Kidney (tissue), 14 donors: Measurements from ENCODE around the gene MAJIN. TPM values are rescaled to one million over a fixed set of nuclear protein-coding genes. Genes with fewer than 3 reads are reported as not detected.
A peak's percentile ranks its signal among the peaks of the same experiment; 100 is the strongest.

Experiments used
- DNase-seq, 5 donors: peaks; one replicate each; pipeline ENCODE4 v3.0.0-alpha.2; 2013 to 2020
- FAIRE-seq: peaks from 2 replicates; lab custom pipeline; 2012; peaks lifted over from hg19 to GRCh38; lab: Jason Lieb, UNC
- H3K27ac ChIP-seq, 2 donors: one replicate each; pipeline ENCODE4 v1.7.0; 2013; ENCODE audit warnings: low read depth in 2 of 2, low read length in 2 of 2, inconsistent platforms in 1 of 2
- H3K27me3 ChIP-seq: one replicate; pipeline ENCODE4 v1.7.1; 2013; ENCODE audit warnings: low read length, inconsistent platforms; ENCODE audit not compliant: control insufficient read depth, insufficient read depth
- H3K36me3 ChIP-seq, 3 donors: one replicate each; pipeline versions ENCODE4 v1.7.0 to v1.7.1; 2013; ENCODE audit warnings: low read length in 3 of 3, control low read depth in 1 of 3, inconsistent platforms in 1 of 3; ENCODE audit not compliant: insufficient read depth in 3 of 3, control insufficient read depth in 2 of 3
- H3K4me1 ChIP-seq, 3 donors: one replicate each; pipeline versions ENCODE4 v1.7.0 to v1.7.1; 2013; ENCODE audit warnings: low read length in 3 of 3, inconsistent platforms in 1 of 3, low read depth in 1 of 3; ENCODE audit not compliant: control insufficient read depth in 2 of 3, insufficient read depth in 2 of 3
- H3K4me3 ChIP-seq, 3 donors: one replicate each; pipeline versions ENCODE4 v1.7.0 to v1.8.1; 2013; ENCODE audit warnings: low read length in 3 of 3, control low read depth in 1 of 3, inconsistent platforms in 1 of 3
- H3K9ac ChIP-seq, 3 donors: one replicate each; pipeline versions ENCODE4 v1.7.0 to v1.7.1; 2013; ENCODE audit warnings: low read length in 3 of 3, control low read depth in 1 of 3, inconsistent platforms in 1 of 3
- H3K9me3 ChIP-seq, 3 donors: one replicate each; pipeline versions ENCODE4 v1.7.0 to v1.7.1; 2013; ENCODE audit warnings: low read length in 3 of 3, control low read depth in 1 of 3, inconsistent platforms in 1 of 3; ENCODE audit not compliant: control insufficient read depth in 2 of 3, insufficient read depth in 1 of 3
- CTCF ChIP-seq: IDR thresholded peaks from 3 replicates; pipeline ENCODE4 v1.5.1; 2012; ENCODE audit warnings: mild to moderate bottlenecking, moderate library complexity, borderline replicate concordance; ENCODE audit not compliant: insufficient read depth; ENCODE audit errors: extremely low read depth
- intact Hi-C: fragments of 100-400 bp; cut with DNase I; formaldehyde crosslinking; loops from one replicate; pipeline ENCODE4 v1.11.1; 2022
- polyA plus RNA-seq: library from polyadenylated mRNA; stranded (reverse); fragments of 350-450 nt; fragmentation: Illumina TruSeq; extraction: RNeasy Lipid Tissue Mini Kit (QIAGEN cat#74804); gene quantifications from one replicate; pipeline ENCODE4 v1.2.3, GENCODE V29; 2014; ENCODE audit warnings: low read depth, low replicate concordance; ENCODE audit not compliant: insufficient read depth
- total RNA-seq: library from RNA; stranded (reverse); fragmentation: NEBNext Ultra II Directional; extraction: Animal tissue kit (Norgen Biotek cat#: 25700); gene quantifications from one replicate; pipeline ENCODE4 v1.2.1, GENCODE V29; 2021
- donor health status: control.
- donor health status: control.
- donor health status: control.
- donor health status: control.
- donor health status: control.
- donor health status: DM: yes; HTN: yes; CAD: no.
- donor health status: Normal renal cell carcinoma (clear cell type).

Gene MAJIN
- total and polyA plus RNA-seq, 2 donors from 2014 or later, result 0.80 TPM; not detected in 1

DNA sequence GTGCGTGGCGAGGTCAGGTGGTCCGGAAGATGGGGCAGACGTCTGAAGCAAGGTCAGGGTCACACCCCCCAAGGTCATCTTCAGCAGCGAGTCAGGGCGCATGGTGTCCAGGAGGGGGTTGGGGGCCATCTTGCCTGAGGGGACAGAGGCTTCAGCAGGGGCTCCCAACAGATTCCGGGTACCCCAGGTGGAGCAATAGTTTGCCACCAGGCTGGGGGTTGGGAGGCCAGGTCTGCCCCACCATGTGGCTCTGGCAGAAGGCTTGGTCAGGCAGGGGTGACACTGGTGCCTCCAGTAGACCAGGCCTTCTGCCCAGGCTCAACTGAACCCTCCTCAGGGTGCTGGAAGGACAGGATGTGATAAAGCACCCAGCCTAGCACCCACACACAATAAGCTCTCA, 60.8 kb downstream of the MAJIN start:
- H3K9ac ChIP-seq, result no peak overlapping the region
- H3K9me3 ChIP-seq, result no peaks in the 10 kb centered on the region
- peaks cover 0 to 7% (median 4%) of the 10 kb centered on the region in 3 donors for H3K4me1 ChIP-seq
- no peak for TF ChIP-seq CTCF
- DNase-seq (peak in 1 of 5 donors; percentile 59), FAIRE-seq (no peak)
- H3K36me3 ChIP-seq, result peaks cover 0 to 44% (median 15%) of the 10 kb centered on the region in 3 donors
- no peaks in the 10 kb centered on the region for H3K27me3 ChIP-seq
- no peak overlapping the region for H3K27ac ChIP-seq
- H3K4me3 ChIP-seq, result no peak overlapping the region
- intact Hi-C loops, result no loop called here

DNA sequence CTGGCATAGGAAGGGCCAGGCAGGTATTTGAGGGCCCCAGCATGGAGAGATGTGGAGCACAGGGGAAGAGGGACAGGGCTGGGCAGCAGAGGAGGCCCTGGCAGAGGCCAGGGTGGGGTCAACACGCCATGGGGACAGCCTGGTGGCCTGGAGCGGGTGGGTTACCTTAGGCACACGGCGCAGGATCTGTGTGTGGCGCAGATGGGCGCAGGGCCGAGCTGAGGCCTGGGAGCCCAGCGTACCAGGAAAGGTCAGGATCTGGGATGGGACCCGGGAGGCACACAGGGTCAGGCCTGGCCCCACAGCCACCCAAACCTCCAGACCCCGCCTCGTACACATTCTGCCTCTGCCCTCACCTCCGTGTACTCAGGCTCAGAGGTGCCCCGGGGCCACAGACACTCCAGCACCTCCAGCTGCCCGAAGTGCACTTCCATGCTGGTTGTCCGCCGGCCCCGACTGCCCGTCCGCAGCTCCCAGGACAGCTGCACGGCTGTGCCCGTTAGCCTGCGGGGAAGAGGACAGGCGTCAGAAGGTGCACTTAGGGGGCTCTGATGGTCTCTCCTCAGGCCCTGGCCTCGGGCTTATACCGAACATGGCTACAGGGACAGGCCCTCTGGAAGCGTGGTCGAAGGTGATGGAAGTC, 61.3 kb downstream of the MAJIN start:
- no peak for TF ChIP-seq CTCF
- intact Hi-C loops, result no loop called here
- Histone ChIP-seq H3K27ac (no peak overlapping the region), H3K9me3 (no peaks in the 10 kb centered on the region), H3K27me3 (no peaks in the 10 kb centered on the region), H3K4me3 (no peak overlapping the region), H3K36me3 (peaks cover 0 to 48% (median 17%) of the 10 kb centered on the region in 3 donors), H3K4me1 (peaks cover 0 to 2% (median 0%) of the 10 kb centered on the region in 3 donors), H3K9ac (no peak overlapping the region)
- FAIRE-seq (no peak), DNase-seq (peak in 1 of 5 donors; percentile 58)

- Histone ChIP-seq H3K4me1 (no peaks in the 10 kb centered on the region), H3K27me3 (no peaks in the 10 kb centered on the region), H3K36me3 (peaks cover 2 to 56% (median 20%) of the 10 kb centered on the region in 3 donors), H3K9ac (no peak overlapping the region), H3K27ac (no peak overlapping the region), H3K9me3 (no peaks in the 10 kb centered on the region), H3K4me3 (no peak overlapping the region)
- intact Hi-C loops, result no loop called here
- no peak for TF ChIP-seq CTCF
- FAIRE-seq (no peak), DNase-seq (peak in 1 of 5 donors; percentile 61)
Measured at GRCh38 chr11:64909653-64910343, 62.1 kb downstream of the MAJIN start.
